IPS-18c (cell line): ENCODE measurements around the gene FEN1.
A peak's percentile ranks its signal among the peaks of the same experiment; 100 is the strongest.

ENCODE experiments used
- H3K4me3 ChIP-seq: 2 replicates; pipeline ENCODE4 v1.7.0; 2013; ENCODE audit warnings: low read depth, mild to moderate bottlenecking, low read length, moderate library complexity; ENCODE audit not compliant: insufficient read depth
- H3K9me3 ChIP-seq: one replicate; pipeline ENCODE4 v1.6.1; 2013; ENCODE audit warnings: mild to moderate bottlenecking, low read length, moderate library complexity; ENCODE audit not compliant: control insufficient read depth, insufficient read depth

Gene FEN1

DNA sequence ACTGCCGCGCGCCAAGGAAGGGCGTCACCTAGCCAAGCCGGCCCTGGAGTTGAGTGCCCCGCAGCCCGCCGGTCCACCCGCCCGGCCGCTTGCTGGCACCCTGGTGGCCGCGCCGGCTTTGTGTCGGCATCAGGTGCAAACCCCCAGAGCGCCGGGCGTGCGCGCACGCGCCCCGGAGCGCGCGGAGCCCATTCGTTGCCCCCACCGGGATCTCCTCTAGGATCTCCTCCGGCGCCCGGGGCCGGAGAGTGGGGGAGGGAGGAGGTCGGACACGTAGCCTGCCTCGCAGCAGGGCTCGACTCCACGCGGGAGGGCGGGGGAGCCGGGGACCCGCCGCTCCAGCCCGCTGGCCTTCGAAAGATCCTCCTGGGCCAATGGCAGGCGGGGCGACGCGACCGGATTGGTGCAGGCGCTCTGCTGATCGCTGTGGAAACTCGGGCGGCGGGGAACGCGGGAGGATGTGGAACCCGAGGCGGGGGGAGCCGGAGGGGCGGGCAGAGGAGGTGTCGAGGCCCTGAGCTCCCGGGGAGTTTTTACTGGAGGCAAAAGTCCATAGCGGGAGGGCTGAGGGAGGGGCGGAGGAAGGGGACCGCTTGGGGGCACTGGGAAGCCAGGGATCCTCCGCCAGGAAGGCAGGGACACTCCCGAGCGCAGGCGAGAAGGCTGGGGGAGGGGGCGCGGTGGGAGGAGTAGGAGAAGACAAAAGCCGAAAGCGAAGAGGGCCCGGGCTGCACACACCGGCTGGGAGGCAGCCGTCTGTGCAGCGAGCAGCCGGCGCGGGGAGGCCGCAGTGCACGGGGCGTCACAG, 35.1 kb downstream of the FEN1 start, which contains the start of gene FADS2:
Gene FADS2, plus strand, starts transcription at position 730 of the 808 bp plus-strand sequence. CDS start 91 bp downstream, outside the sequence.
- no peaks in the 10 kb centered on the region for H3K9me3 ChIP-seq
- peak within 1 kb of the TSS; percentile 93 for H3K4me3 ChIP-seq

DNA sequence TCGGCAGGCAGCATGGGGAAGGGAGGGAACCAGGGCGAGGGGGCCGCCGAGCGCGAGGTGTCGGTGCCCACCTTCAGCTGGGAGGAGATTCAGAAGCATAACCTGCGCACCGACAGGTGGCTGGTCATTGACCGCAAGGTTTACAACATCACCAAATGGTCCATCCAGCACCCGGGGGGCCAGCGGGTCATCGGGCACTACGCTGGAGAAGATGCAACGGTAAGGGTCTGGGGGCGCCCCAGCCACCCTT, 35.6 kb downstream of the FEN1 start:
- Histone ChIP-seq H3K9me3 (no peaks in the 10 kb centered on the region), H3K4me3 (peak overlapping the region; percentile 93)

- Histone ChIP-seq H3K9me3 (no peaks in the 10 kb centered on the region), H3K4me3 (peak overlapping the region; percentile 93)
These were observed 36.1 kb downstream of the FEN1 start for GRCh38 chr11:61828629-61829407.

GRCh38 chr11:61829806-61830205, 37.1 kb downstream of the FEN1 start:
- Histone ChIP-seq H3K9me3 (no peaks in the 10 kb centered on the region), H3K4me3 (peak overlapping the region; percentile 93)

DNA sequence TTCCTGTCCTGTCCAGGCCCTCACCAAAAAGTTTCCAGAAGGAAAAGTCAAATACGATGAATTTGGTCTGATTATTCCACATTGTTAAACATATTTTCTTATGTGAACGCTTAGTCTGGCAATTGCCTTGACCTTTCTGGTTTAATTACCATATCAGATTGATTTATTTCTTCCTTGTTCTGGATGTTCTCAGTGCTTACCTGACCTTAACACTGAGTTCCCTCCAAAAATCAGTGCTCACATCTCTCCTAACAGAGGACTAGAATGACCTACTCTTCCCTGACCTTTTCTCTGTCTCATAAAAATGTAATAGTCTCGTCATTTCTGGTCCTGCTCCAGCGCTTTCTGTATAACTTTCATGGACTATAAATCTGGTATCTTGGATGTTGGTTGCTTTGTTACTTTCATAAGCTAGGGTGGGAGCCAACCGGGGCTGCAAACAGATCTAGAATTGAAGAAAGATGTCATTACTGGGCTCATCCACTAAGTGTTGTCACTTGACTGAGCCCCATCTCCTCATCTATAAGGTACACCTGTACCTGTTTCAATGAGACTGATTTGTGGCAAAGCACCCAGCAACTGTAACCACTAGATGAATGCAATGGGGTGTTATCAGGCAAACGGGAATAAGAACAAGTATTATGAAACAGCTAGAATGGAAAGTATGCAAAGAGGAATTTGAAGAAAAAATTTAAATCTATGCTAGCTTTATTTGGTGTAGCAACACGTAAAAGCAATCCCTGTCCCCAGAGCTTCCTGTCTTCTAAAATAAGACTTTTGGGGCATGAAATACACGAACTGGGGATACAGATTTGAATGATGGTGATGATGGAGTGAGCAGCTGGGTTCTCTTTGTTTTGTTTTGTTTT, 37.8 kb downstream of the FEN1 start:
- H3K4me3 ChIP-seq = peak overlapping the region; percentile 93
- no peaks in the 10 kb centered on the region for H3K9me3 ChIP-seq

- Histone ChIP-seq H3K9me3 (no peaks in the 10 kb centered on the region), H3K4me3 (no peak overlapping the region)
These were observed 39.5 kb downstream of the FEN1 start for GRCh38 chr11:61832207-61832606.

DNA sequence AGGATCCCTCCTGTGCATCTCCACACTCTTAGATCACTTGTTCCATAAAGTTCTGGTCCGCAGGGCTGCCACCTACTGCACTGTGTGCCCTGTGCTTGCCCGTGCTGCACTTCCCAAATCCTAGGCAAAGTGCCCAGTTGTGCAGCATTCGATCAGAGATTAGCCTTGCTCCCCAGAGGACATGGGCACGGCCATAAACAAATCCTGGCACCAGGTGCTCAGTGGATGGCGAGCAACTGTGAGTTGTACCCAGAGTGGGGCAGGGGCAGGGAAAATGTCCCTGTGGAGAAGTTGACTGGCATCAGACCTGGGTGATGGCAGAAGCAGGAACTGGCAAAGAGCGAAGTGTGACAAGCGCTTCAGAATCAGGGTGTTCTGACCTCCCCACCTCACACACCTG, 40.0 kb downstream of the FEN1 start:
- no peak overlapping the region; the same call in 1 of the 2 replicates for H3K4me3 ChIP-seq

GRCh38 chr11:61833471-61833870, 40.8 kb downstream of the FEN1 start:
- Histone ChIP-seq H3K4me3 (no peak overlapping the region), H3K9me3 (no peaks in the 10 kb centered on the region)

More for the DNA sequence above, 40.0 kb downstream of the FEN1 start:
- no peaks in the 10 kb centered on the region for H3K9me3 ChIP-seq

DNA sequence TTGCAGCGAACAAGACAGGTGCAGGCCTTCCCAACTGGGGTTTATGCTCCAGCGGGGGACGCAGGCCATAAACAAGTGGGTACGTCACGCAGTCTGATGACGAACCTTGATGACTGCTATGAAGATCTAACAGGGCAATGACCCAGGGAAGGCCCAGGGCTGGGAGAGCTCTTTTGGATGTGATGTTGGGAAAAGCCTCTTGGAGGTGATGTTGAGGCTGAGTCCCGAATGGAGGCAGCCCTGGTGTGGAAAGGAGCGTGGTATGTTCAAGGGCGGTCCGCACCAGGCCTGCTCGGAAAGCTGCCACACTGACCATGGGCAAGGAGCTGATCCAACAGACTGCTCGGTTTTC, 41.2 kb downstream of the FEN1 start:
- Histone ChIP-seq H3K9me3 (no peaks in the 10 kb centered on the region), H3K4me3 (no peak overlapping the region)

- no peak overlapping the region for H3K4me3 ChIP-seq
- H3K9me3 ChIP-seq = no peaks in the 10 kb centered on the region
These were observed 41.8 kb downstream of the FEN1 start for GRCh38 chr11:61834278-61835048.

DNA sequence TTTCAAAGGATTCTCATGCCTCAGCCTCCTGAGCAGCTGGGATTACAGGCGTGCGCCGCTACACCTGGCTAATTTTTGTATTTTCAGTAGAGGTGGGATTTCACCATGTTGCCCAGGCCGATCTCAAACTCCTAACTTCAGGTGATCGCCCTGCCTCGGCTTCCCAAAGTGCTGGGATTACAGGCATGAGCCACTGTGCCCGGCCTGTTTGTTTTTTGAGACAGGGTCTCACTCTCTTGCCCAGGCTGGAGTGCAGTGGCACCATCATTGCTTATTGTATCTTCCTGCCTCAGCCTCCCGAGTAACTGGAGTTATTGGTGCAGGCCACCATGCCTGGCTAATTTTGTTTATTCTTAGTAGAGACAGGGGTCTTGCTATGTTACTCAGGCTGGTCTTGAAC, 43.5 kb downstream of the FEN1 start:
- H3K9me3 ChIP-seq = no peaks in the 10 kb centered on the region
- no peak overlapping the region for H3K4me3 ChIP-seq

GRCh38 chr11:61837411-61838005, 44.8 kb downstream of the FEN1 start:
- Histone ChIP-seq H3K9me3 (no peaks in the 10 kb centered on the region), H3K4me3 (no peak overlapping the region; the same call in 1 of the 2 replicates)

DNA sequence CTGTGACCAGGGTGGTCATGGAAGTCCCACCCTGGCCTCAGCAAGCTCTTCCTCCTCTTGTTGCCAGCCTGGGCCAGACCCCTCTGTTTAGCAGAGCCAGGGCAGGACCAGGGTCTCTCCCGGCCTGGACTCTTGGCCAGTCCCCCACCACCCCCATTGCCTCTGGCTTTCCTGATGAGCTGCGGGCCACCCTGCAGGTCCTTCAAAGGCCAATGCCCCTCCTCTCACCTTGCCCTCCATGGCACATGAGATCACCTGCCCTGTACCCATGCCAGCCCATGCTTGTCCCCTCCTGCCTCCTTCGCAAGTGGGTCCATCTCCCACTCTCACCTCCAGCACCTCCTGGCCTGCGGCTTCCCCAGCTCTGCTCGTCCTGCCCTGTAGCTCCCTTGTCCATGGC, 45.8 kb downstream of the FEN1 start:
- Histone ChIP-seq H3K4me3 (no peak overlapping the region), H3K9me3 (no peaks in the 10 kb centered on the region)

- H3K4me3 ChIP-seq = no peak overlapping the region
- H3K9me3 ChIP-seq = no peaks in the 10 kb centered on the region
These were observed 46.2 kb downstream of the FEN1 start for GRCh38 chr11:61838921-61839320.

DNA sequence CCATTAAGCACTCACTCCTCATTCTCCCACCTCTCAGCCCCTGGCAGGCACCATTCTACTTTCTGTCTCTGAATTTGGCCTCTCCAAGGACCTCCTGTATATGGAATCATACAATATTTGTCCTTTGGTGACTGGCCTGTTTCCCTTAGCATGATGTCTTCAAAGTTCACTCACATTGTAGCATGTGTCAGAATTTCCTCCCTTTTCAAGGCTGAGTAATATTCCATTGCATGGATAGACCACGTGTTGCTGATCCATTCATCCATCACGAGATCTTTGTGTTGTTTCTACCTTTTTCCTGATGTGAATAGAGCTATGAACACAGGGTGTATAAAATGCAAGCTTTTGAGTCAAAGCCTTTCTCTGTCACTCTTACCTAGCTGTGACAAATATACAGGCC, 47.0 kb downstream of the FEN1 start:
- no peaks in the 10 kb centered on the region for H3K9me3 ChIP-seq
- no peak overlapping the region for H3K4me3 ChIP-seq

- Histone ChIP-seq H3K9me3 (no peaks in the 10 kb centered on the region), H3K4me3 (no peak overlapping the region)
These were observed 47.7 kb downstream of the FEN1 start for GRCh38 chr11:61840371-61840770.
